PC-9 (cell line): ENCODE results near the gene HSD17B11. TPM values are rescaled to one million over a fixed set of nuclear protein-coding genes. Genes with fewer than 3 reads are reported as not detected.

Experiments used
- BruUV-seq: library from RNA; stranded (reverse); fragments of 400-500 nt; replicated peaks from 2 replicates; lab custom pipeline; 2021; lab: Mats Ljungman, UMichigan
- CTCF ChIA-PET: fragments of 300-600 bp; sonication (Branson Sonifier 250); formaldehyde crosslinking; loops from one replicate; lab custom pipeline; 2022; ENCODE audit warnings: antibody characterized with exemption; lab: Charles Lee
- POLR2A ChIA-PET: fragments of 300-600 bp; sonication (Branson Sonifier 250); formaldehyde crosslinking; loops from one replicate; lab custom pipeline; 2022; ENCODE audit warnings: antibody characterized with exemption; ENCODE audit not compliant: unreplicated experiment; lab: Charles Lee
- DNase-seq, 2 experiments: peaks; one replicate each; pipeline versions ENCODE4 v3.0.0 to v3.0.0-alpha.2; 2015 to 2022; ENCODE audit warnings: mixed read lengths in 1 of 2
- H2AFZ ChIP-seq: fragments of 200-600 bp; sonication (generic); 2 replicates; pipeline ENCODE4 v1.8.1; 2017; ENCODE audit warnings: antibody characterized with exemption
- H3F3A ChIP-seq: fragments of 200-600 bp; sonication (generic); 2 replicates; pipeline ENCODE4 v1.8.1; 2017; ENCODE audit warnings: antibody characterized with exemption, mild to moderate bottlenecking, low read depth; ENCODE audit not compliant: insufficient read depth
- H3K27ac ChIP-seq: fragments of 200-600 bp; sonication (generic); 2 replicates; pipeline ENCODE4 v1.6.1; 2016; ENCODE audit warnings: mixed run types
- H3K27me3 ChIP-seq: fragments of 200-600 bp; sonication (generic); 2 replicates; pipeline ENCODE4 v1.6.1; 2016; ENCODE audit warnings: low read depth, mixed run types; ENCODE audit not compliant: insufficient read depth
- H3K36me3 ChIP-seq: fragments of 200-600 bp; sonication (generic); 2 replicates; pipeline ENCODE4 v1.6.1; 2016; ENCODE audit warnings: low read depth, mixed run types
- H3K4me1 ChIP-seq: fragments of 200-600 bp; sonication (generic); replicated peaks from 2 replicates; pipeline ENCODE4 v1.6.1; 2016; ENCODE audit warnings: mixed run types; ENCODE audit not compliant: insufficient read depth
- H3K4me2 ChIP-seq: fragments of 200-600 bp; sonication (generic); 2 replicates; pipeline ENCODE4 v1.6.1; 2017; ENCODE audit warnings: mixed run types
- H3K4me3 ChIP-seq: fragments of 200-600 bp; sonication (generic); 2 replicates; pipeline ENCODE4 v1.6.1; 2016; ENCODE audit warnings: mixed run types
- H3K79me2 ChIP-seq: fragments of 200-600 bp; sonication (generic); 2 replicates; pipeline ENCODE4 v1.6.1; 2017; ENCODE audit warnings: low read depth, mixed run types
- H3K9me2 ChIP-seq: fragments of 200-600 bp; sonication (generic); 2 replicates; pipeline ENCODE4 v1.8.1; 2017; ENCODE audit warnings: mild to moderate bottlenecking; ENCODE audit not compliant: insufficient read depth
- H3K9me3 ChIP-seq: fragments of 200-600 bp; sonication (generic); 2 replicates; pipeline ENCODE4 v1.8.1; 2016; ENCODE audit warnings: low read depth; ENCODE audit not compliant: insufficient read depth
- H4K20me1 ChIP-seq: fragments of 200-600 bp; sonication (generic); 2 replicates; pipeline ENCODE4 v1.8.1; 2017; ENCODE audit not compliant: insufficient read depth
- CTCF ChIP-seq: fragments of 200-600 bp; sonication (generic); conservative IDR thresholded peaks from 2 replicates; pipeline ENCODE4 v1.6.1; 2017; ENCODE audit warnings: mixed run types, antibody characterized with exemption, mild to moderate bottlenecking, moderate library complexity
- EZH2 ChIP-seq: fragments of 200-600 bp; sonication (generic); IDR thresholded peaks from 2 replicates; pipeline ENCODE4 v1.8.0; 2017; ENCODE audit warnings: antibody characterized with exemption, low read depth
- intact Hi-C: fragments of 100-400 bp; cut with micrococcal nuclease; formaldehyde crosslinking; loops from one replicate; pipeline ENCODE4 v1.10.0; 2022; ENCODE audit not compliant: unreplicated experiment
- total RNA-seq: library from RNA; stranded (reverse); gene quantifications from 2 replicates; pipeline ENCODE4 v1.2.3, GENCODE V29; 2021

The HSD17B11 gene
- total RNA-seq, 1 experiment from 2014 or later, result 26.9 TPM

DNA sequence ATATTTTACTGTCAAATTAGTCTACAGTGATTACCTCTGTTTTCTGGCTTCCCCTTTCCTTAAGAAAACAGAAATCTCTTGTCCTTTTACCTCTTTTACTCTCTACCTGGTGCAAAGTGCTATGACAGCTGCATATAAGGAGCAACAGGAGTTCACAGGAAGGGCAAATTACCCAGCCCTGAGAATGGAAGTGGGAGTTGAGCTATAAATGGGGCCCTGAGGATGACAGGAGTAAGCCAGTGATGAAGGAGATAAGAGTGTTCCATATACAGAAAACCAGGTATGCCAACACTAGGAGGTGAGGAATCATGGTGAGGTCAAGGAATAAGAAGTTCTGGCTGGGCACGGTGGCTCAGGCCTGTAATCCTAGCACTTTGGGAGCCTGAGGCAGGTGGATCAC is 63.9 kb downstream of the HSD17B11 start:
- no peak for DNase-seq
- POLR2A ChIA-PET, result no interaction called here
- no peaks in the 10 kb centered on the region for H3K9me2 ChIP-seq
- no peaks in the 10 kb centered on the region for H3K36me3 ChIP-seq
- no peak overlapping the region for H3K27ac ChIP-seq
- TF ChIP-seq EZH2 (no peak), CTCF (no peak)
- H3K4me3 ChIP-seq, result no peak overlapping the region
- no TSS peak for BruUV-seq
- H2AFZ ChIP-seq, result no peak overlapping the region
- intact Hi-C loops, result no loop called here
- no peaks in the 10 kb centered on the region for H3K79me2 ChIP-seq
- H3F3A ChIP-seq, result no peaks in the 10 kb centered on the region
- H3K9me3 ChIP-seq, result no peaks in the 10 kb centered on the region
- H3K4me1 ChIP-seq, result no peaks in the 10 kb centered on the region
- CTCF ChIA-PET, result no interaction called here
- H4K20me1 ChIP-seq, result no peaks in the 10 kb centered on the region
- H3K4me2 ChIP-seq, result no peak overlapping the region
- H3K27me3 ChIP-seq, result no peaks in the 10 kb centered on the region

DNA sequence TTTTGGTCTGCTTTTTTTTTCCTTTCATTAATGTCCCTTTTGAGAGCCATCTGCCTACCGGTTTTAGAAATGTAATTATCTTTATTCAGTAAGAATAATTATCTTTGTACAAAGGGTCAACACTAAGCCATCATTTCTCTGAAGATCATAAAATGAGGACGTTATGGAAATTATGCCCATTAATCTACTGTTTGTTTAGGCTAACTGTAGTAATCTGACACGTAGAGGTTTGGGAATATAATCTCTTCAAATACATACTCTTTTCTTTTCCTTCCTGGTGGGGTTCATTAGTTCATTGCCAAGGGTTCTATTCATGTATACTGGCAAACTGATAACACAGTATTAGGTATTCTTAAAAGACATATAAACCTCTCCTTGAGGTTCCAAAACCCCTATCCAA is 64.5 kb downstream of the HSD17B11 start:
- no TSS peak for BruUV-seq
- no peak overlapping the region for H3K4me2 ChIP-seq
- H3K36me3 ChIP-seq, result no peaks in the 10 kb centered on the region
- H3K79me2 ChIP-seq, result no peaks in the 10 kb centered on the region
- no peaks in the 10 kb centered on the region for H3K9me3 ChIP-seq
- CTCF ChIA-PET, result no interaction called here
- H3K27ac ChIP-seq, result no peak overlapping the region
- no peaks in the 10 kb centered on the region for H3K4me1 ChIP-seq
- H2AFZ ChIP-seq, result no peak overlapping the region
- H4K20me1 ChIP-seq, result no peaks in the 10 kb centered on the region
- POLR2A ChIA-PET, result no interaction called here
- H3F3A ChIP-seq, result no peaks in the 10 kb centered on the region
- DNase-seq, result no peak
- TF ChIP-seq EZH2 (no peak), CTCF (no peak)
- intact Hi-C loops, result no loop called here
- no peak overlapping the region for H3K4me3 ChIP-seq
- H3K9me2 ChIP-seq, result no peaks in the 10 kb centered on the region
- no peaks in the 10 kb centered on the region for H3K27me3 ChIP-seq

DNA sequence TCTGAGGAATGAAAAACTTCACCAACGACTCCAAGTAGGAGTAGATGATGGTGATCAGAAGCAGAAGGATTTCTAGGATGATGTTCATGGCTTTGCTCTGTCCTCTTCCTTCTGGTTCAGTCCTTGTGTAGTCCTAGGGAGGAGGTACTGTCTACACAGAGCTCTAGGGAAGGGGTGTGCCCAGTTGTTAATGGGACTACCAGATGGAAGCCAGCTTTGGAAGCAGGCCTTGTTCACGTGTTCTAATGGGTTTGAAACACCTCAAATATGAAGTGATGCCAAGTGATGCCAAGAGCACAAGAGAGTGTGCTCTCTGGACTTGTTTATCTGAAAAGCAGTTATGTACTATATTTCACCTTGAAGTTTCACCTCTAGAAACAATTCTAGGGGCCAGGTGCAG is 68.2 kb downstream of the HSD17B11 start, which contains the start of gene HSD17B13:
TSS of gene HSD17B13 (minus strand) at position 129 of the 400 bp plus-strand sequence. CDS start at position 88, 41 bp downstream.
- TF ChIP-seq CTCF (no peak), EZH2 (no peak)
- CTCF ChIA-PET, result no interaction called here
- H3K9me3 ChIP-seq, result no peaks in the 10 kb centered on the region
- no peaks in the 10 kb centered on the region for H3K36me3 ChIP-seq
- no peak within 1 kb of the TSS for H3K4me3 ChIP-seq
- no peaks in the 10 kb centered on the region for H3K79me2 ChIP-seq
- no TSS peak for BruUV-seq
- H3K27me3 ChIP-seq, result no peaks in the 10 kb centered on the region
- DNase-seq, result no peak
- intact Hi-C loops, result no loop called here
- H3K27ac ChIP-seq, result no peak within 1 kb of the TSS
- no peak within 1 kb of the TSS for H3K4me2 ChIP-seq
- POLR2A ChIA-PET, result no interaction called here
- no peaks in the 10 kb centered on the region for H4K20me1 ChIP-seq
- H3F3A ChIP-seq, result no peaks in the 10 kb centered on the region
- no peaks in the 10 kb centered on the region for H3K9me2 ChIP-seq
- no peak within 1 kb of the TSS for H2AFZ ChIP-seq
- H3K4me1 ChIP-seq, result no peaks in the 10 kb centered on the region; the same call in 1 of the 2 replicates
